HG02623 (cell line): ENCODE measurements around the gene ISLR.

Experiments
- ATAC-seq: cut with Tn5 transposase; IDR thresholded peaks from one replicate; pipeline ENCODE4 v1.9.1; 2021; ENCODE audit warnings: moderate library complexity; ENCODE audit not compliant: unreplicated experiment

Gene ISLR, protein sequence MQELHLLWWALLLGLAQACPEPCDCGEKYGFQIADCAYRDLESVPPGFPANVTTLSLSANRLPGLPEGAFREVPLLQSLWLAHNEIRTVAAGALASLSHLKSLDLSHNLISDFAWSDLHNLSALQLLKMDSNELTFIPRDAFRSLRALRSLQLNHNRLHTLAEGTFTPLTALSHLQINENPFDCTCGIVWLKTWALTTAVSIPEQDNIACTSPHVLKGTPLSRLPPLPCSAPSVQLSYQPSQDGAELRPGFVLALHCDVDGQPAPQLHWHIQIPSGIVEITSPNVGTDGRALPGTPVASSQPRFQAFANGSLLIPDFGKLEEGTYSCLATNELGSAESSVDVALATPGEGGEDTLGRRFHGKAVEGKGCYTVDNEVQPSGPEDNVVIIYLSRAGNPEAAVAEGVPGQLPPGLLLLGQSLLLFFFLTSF

DNA sequence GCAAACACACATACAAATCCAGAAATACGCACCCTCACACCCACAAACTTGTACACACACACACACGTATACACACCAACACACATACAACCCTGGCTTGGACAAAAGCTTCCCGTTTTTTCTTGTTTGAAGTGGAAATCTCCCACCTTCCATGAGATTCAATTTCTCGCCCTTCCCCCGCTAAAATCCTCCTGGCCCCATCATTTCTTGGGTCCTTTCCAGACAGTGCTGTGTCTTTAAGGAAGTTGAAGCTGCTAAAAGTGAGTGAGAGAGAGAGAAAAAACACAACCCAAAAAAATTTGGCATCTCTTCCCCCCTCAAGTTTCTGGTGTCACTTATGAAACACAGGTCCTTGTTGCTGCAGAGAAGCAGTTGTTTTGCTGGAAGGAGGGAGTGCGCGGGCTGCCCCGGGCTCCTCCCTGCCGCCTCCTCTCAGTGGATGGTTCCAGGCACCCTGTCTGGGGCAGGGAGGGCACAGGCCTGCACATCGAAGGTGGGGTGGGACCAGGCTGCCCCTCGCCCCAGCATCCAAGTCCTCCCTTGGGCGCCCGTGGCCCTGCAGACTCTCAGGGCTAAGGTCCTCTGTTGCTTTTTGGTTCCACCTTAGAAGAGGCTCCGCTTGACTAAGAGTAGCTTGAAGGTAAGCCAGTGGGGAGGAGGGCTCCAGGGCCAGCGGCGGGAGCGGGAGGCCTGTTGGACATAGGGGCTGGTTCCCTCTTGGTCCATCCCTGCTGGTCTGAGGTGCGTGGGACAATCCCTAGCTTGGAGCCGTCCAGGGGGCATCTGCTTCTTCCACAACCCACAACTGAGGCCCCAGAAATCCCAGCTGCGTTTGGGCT lies at the start of gene ISLR:
TSS of gene ISLR (plus strand) at position 331 of the 839 bp plus-strand sequence. CDS start 1,149 bp downstream, outside the sequence.
- no peak for ATAC-seq

DNA sequence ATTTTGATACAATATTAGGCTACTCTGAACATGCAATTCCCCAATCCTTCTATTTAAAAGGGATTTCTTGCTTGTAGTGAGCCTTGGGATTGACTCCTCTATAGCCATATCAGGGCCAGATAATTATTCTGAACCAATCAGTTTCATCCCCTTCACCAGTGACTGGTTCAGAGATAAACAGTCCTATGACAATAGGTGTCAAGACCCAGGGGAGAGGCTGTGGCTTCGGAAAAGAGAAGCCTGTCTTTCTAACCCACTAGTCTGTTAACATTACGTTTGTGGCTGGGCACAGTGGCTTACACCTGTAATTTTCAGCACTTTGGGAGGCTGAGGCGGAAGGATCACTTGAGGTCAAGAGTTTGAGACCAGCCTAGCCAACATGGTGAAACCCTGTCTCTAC lies 49.3 kb upstream of the ISLR start:
- ATAC-seq: no peak

DNA sequence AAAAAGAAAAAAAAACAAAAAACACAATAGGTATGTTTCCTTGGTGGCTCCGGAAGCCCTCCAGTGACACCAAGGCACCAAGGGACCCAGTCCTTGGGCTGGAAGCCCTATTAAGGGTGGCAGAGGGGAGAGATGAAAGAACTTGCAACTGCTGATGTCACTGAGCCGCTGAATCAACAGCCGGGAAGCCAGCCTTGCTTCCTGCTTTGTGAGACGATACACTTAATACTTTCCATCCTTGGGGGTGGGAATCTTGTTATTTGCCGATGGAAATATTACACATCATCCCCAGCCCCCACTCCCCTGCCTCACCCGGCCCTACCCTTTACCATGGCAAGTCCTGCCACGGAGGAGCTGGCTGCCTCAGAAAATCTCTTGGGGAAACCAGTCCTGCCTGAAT lies 48.8 kb upstream of the ISLR start:
- no peak for ATAC-seq

DNA sequence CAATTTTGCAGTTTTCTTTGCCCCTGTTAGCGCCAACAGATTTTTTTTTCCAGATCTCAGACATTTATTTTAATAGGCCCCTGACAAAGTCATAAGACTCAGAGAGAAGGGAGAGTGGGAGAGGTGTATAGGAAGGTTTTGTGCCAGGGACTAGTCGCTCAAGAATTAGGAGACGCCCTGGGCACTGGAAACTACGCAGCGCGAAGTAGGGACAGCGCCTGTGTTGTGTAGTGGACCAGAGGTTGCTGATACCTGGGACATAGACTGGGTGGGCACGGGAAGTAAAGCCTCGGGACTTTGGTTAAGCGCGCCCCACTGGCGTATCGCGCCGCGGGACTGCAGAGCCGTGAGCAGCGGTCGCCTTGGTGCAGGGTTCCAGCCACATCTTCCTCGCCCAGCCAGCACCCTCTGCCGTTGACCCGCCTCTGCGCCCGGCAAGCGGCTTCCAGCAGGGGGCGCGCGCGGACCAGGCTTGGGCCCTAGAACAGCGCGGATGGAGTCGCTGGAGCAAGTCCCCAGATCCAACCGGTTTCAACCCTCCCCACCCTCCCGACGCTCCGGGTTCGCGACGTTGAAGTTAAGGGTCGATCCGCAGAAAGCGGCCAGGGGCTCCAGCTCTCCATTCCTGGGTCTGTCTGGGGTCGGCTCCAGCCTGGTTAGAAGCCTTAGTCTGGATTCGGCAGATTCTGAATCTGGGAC lies 46.1 kb upstream of the ISLR start:
- no peak for ATAC-seq

DNA sequence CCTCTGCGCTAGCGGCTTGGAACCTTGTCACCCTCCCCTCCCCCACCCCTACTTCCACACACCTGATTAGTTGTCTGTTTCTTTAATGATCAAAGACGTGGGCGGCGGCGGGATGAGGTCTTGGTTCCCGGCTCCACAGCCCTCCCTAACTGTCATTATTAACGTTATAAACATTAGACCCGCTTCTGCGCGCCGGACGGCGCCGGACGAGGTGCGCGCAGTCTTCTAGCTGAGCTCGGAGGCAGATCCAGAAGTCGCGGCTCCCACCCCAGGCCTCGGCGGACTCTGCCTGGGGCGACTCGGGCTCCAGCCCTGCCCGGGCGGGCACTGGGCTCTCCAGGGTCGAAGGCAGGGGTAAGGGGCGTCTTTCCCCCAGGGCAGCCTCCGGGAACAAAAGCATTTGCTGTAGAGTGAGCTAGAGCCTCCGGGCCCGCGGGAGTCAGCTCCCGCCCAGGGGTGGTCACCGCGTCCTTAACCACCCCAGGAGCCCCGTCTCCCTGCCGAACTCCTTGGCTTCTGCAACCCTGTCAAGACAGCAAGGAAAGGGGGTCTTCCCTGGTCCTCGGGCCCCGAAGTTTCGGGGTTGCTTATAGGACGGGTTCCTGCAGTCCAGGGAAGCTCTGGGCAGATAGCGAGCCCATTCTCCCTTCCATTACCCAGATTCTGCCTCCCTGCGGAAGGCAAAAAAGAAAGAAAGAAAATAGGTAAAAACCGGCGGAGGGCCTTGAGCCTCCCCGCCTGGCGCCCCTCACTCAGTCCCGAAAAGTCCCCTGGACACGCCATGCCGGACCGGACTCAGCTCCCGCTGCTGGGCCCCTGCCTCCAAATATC lies 45.3 kb upstream of the ISLR start:
- no peak for ATAC-seq

DNA sequence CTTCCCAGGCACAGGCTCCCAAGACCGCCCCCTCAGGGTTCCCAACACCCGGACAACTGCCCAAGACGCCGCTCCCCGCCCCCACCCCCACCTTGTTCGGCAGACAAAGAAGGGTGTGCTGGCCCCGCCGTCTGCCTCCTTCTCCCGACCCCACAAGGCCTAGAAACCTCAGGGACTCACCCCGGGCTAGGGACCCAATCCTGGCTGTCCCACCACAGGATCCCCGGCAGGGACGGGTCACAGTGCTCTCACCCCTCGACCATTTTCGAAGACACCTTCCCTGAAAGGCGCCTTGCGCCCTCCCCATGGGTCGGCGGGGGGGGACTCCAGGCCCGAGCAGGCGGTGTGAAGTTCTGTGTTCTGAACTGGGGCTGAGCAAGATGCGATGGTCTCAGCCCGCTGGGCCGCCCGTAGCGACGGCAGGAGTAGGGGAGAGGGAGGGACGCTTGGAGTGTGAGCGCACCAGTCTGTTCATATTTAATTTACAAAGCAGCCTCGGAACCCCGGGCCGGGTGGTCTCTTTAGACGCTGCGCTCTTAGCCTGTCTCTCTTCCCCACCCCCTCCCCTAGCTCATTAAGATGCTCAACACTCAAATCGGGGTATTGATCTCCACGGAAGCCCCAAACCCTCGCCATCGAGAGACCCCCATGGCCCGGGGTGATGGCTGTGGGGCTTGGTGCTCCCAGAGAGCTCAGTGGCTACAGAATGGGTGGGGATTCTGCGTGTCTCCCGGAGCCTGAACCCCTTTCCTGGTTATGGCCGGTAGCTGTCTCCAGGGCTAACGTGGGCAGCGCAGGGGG lies 44.5 kb upstream of the ISLR start:
- ATAC-seq: no peak

DNA sequence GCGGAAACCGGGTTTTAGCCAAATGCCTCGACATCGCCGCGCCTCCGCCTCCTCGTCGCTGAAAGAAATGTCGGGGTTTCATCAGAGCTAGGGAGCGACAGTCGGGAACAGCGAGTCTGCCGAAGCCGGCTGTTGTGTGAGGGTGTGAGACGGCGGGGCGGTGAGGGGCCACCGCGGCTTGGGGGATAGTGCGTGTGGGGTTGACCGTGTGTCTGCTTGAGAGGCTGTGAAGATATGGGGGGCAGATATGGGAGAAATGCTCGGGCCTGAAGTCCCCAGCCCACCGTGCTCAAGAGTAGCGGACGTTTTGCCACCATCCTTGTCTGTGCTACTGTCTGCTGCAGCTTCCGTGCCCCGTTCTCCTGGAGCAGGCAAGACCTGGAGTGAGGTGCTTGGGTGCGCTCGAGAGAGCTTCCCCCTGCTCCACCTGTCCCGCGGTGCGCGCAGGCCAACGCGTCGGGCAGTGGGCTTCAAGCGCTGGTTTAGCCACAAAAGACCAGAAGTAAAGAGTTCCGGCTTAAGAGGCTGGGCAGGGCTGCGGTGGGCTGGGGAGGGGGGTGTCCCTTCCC lies 43.8 kb upstream of the ISLR start:
- no peak for ATAC-seq

DNA sequence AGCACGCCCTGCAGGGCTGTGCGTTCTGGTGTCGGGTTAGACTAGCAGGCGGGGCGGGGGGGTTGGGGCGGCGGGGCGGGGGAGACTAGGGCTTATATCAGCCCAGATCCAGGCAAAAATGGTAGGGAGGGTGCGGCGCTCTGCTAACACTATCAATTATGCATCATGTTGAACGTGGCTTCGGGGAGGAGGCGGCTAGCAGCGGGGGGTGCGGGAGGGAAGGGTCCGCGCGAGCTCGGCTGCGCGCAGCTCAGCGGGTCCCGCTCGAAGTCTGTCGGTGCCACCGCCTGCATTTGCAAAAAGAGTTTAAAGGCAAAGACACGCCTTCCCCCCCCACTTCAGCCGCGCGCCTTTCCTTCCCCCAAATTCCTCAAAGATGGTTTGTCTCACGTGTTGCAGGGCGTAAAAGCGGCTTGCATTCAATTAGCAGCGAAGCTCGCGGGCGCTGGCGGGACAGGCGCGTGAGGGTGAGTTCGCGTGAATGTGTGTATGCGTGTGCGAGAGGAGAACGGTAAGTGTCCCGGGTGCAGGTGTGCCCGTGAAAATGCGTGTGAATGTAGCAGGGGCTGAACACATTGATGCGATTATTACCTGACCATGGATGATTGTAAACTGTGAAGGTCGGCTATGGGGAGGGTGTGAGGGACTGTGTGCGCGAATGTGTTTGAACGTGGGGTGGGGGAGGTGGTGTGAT lies 43.2 kb upstream of the ISLR start, which contains the start of gene ISLR2:
TSS of gene ISLR2 (plus strand) at position 432 of the 694 bp plus-strand sequence. CDS start 2,169 bp downstream, outside the sequence.
- no peak for ATAC-seq

DNA sequence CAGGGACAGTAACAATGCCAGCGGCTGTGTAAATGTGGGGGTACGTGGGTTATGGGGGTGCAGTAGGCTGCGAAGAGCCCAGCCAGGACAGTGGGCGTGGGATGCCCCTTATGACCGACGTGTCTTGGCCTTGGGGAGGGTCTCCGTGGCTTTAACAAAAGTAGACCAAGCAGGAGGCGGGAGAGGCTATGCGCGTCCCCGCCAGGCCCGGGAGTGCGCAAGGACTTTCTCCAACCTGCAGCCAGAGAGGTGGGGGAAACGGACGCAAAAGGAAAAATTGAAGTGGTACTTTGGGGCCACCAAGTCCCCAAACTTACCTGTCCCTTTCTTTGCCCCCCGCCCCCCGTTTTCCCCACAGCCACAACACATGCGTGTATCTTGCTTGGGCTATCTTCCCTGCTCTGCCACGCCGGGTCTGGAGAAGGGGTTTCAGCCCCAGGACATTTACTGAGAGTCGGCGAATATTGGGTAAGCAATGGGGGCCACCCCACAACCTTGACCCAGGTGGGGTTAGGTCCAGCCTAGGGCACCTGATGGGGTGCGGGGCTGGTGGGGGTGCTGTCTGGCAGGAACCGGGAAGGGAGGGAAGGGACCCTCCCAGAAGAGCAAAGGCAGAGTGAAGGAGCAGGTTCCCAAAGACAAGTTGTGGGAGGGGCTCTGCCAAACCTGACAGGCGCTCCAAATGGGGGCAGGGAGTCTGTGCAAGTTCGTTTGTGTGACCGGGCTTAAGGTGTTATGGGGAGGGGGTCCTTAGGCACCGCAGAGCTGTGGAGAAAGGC lies 42.5 kb upstream of the ISLR start:
- no peak for ATAC-seq

DNA sequence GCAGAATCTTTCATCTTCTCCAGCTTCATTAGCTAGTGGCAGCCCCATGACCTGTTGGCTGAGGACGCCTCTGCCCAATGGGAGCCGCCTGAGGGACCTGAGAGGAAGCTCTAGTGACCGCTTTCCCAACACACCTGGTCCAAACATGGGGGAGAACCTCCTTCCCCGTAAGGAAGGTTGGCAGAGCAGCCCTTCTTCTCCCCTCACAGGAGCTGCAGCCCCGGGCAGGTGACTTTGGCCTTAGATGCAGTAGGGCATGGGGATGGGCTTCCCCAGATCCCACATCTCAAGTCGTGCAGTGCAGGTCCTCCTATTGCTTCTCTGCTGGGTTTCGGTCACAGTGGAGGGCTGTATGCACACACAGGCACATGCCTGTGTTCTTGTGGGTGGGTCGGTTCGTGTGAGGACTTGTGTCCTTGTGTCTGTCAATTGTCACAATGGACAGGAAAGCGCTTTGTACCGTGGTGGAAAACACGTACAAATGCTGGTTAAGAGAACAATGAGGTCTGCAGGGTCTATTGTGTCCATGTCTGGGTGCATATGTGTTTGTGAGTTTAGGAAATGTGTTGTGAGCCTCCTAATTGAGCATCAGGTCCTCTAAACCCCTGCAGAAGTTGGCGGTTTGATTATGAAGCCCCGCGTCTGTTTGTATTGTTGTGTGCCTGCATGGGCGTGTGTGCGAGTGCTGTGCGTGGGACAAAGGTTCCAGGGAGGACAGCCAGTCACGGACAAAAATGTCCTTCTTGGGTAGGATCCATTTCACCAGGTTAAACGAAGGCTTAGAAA lies 41.7 kb upstream of the ISLR start:
- no peak for ATAC-seq

DNA sequence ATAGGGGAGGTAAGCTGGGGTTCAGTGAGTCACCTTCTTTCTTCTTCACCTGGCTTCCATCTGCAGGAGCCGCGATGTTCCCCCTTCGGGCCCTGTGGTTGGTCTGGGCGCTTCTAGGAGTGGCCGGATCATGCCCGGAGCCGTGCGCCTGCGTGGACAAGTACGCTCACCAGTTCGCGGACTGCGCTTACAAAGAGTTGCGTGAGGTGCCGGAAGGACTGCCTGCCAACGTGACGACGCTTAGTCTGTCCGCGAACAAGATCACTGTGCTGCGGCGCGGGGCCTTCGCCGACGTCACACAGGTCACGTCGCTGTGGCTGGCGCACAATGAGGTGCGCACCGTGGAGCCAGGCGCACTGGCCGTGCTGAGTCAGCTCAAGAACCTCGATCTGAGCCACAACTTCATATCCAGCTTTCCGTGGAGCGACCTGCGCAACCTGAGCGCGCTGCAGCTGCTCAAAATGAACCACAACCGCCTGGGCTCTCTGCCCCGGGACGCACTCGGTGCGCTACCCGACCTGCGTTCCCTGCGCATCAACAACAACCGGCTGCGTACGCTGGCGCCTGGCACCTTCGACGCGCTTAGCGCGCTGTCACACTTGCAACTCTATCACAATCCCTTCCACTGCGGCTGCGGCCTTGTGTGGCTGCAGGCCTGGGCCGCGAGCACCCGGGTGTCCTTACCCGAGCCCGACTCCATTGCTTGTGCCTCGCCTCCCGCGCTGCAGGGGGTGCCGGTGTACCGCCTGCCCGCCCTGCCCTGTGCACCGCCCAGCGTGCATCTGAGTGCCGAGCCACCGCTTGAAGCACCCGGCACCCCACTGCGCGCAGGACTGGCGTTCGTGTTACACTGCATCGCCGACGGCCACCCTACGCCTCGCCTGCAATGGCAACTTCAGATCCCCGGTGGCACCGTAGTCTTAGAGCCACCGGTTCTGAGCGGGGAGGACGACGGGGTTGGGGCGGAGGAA lies 40.5 kb upstream of the ISLR start:
- ATAC-seq: no peak

DNA sequence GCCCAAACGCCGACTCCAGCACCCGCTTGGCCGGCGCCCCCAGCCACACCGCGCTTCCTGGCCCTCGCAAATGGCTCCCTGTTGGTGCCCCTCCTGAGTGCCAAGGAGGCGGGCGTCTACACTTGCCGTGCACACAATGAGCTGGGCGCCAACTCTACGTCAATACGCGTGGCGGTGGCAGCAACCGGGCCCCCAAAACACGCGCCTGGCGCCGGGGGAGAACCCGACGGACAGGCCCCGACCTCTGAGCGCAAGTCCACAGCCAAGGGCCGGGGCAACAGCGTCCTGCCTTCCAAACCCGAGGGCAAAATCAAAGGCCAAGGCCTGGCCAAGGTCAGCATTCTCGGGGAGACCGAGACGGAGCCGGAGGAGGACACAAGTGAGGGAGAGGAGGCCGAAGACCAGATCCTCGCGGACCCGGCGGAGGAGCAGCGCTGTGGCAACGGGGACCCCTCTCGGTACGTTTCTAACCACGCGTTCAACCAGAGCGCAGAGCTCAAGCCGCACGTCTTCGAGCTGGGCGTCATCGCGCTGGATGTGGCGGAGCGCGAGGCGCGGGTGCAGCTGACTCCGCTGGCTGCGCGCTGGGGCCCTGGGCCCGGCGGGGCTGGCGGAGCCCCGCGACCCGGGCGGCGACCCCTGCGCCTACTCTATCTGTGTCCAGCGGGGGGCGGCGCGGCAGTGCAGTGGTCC lies 39.7 kb upstream of the ISLR start:
- ATAC-seq: no peak

DNA sequence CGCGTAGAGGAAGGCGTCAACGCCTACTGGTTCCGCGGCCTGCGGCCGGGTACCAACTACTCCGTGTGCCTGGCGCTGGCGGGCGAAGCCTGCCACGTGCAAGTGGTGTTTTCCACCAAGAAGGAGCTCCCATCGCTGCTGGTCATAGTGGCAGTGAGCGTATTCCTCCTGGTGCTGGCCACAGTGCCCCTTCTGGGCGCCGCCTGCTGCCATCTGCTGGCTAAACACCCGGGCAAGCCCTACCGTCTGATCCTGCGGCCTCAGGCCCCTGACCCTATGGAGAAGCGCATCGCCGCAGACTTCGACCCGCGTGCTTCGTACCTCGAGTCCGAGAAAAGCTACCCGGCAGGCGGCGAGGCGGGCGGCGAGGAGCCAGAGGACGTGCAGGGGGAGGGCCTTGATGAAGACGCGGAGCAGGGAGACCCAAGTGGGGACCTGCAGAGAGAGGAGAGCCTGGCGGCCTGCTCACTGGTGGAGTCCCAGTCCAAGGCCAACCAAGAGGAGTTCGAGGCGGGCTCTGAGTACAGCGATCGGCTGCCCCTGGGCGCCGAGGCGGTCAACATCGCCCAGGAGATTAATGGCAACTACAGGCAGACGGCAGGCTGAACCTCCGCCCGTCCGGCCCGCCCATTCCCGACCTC lies 39.0 kb upstream of the ISLR start:
- ATAC-seq: no peak

DNA sequence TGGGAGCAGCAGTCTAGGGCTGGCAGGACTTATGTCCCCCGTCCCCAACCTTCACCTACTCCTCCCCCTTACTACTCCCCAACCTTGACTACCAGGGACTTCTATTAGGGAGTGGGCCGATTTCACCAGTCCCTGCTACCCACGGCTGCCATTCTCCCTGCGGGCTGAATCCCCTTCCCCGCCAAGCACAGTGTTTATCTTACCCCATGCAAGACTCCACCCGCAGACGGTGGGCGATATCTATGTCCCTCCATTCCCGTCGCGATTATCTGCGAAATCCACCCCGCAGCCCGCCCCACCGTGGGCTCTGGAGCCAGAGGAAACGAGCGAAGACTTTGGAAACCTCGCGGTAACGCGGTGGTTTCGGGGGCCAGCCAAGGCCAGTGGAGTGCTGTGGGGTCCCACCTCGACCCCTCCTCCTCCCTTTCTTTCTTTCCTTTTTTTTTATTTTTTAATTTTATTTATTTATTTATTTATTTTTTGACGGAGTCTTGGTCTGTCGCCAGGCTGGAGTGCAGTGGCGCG lies 38.4 kb upstream of the ISLR start:
- no peak for ATAC-seq

DNA sequence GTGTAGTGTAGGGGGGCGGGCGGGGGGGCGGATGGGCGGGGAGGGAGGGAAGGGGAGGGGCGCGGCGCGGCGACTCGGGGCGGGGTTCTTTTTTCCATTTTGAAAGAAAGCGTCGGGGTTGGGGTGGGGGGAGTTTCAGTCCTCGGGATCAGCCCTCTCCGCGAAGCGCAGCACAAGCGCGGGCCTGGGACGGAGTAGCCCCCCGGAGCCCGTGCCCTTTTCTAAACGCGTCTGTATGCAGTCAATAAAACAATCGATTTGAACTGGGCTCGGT lies 37.0 kb upstream of the ISLR start:
- ATAC-seq: no peak
